ENCODE measurements around the gene RNF157.

GRCh38 chr17:76136276-76137000 is 103.9 kb downstream of the RNF157 start:
- TF ChIP-seq TARDBP (IDR thresholded peaks at IDR 0.05) (no peak), CTCF (IDR thresholded peaks at IDR 0.05 in 2 of 3, conservative IDR thresholded peaks at IDR 0.05 in 1 of 3; ENCODE audit: insufficient read depth in 2 of 3, low read depth in 1 of 3, low read length in 3 of 3) (no peak), U2AF2 (optimal IDR thresholded peaks at IDR 0.05; ENCODE audit: low read depth, low read length) (no peak), ZBTB40 (IDR thresholded peaks at IDR 0.05) (no peak), ZBTB40 (CRISPR knock-in tag; IDR thresholded peaks at IDR 0.05) (no peak), IRF9 (tag; IDR thresholded peaks at IDR 0.05) (no peak), EHMT2 (IDR thresholded peaks at IDR 0.05) (no peak), IRF2 (CRISPR knock-in tag; IDR thresholded peaks at IDR 0.05) (no peak), CEBPB (tag; IDR thresholded peaks at IDR 0.05) (no peak), NR3C1 (CRISPR knock-in tag; IDR thresholded peaks at IDR 0.05) (no peak), MAFK (IDR thresholded peaks at IDR 0.05; ENCODE audit: low read length) (no peak), ELF2 (CRISPR knock-in tag; IDR thresholded peaks at IDR 0.05) (no peak), SMAD1 (IDR thresholded peaks at IDR 0.05; ENCODE audit: low read depth, low read length, partially characterized antibody) (no peak)
